Measurements from ENCODE around the gene PVALEF.

Gene PVALEF

GRCh38 chr17:81165246-81166032 lies at the start of gene PVALEF:
Gene PVALEF, plus strand, starts transcription at chr17:81165507. Its CDS starts 15,720 bp downstream, at chr17:81181227.
- Mint-ChIP-seq H3K27me3 (peaks cover 39 to 62% of the 10 kb centered on the region in 2 donors), H3K4me3 (peak within 1 kb of the TSS; percentile 56 to 63)
- no peak for DNase-seq

GRCh38 chr17:81115749-81116464 lies 49.4 kb upstream of the PVALEF start:
- peaks cover 8 to 15% of the 10 kb centered on the region in 2 donors for H3K27me3 Mint-ChIP-seq
- H3K36me3 Mint-ChIP-seq, result no peaks in the 10 kb centered on the region
- no peaks in the 10 kb centered on the region for H3K9me3 Mint-ChIP-seq
- no peak overlapping the region for H3K27ac Mint-ChIP-seq
- H3K4me1 Mint-ChIP-seq, result peaks cover 9 to 12% of the 10 kb centered on the region in 2 donors
- ATAC-seq (replicated peaks) (no peak), DNase-seq (no peak)
- H3K4me3 Mint-ChIP-seq, result no peak overlapping the region

More at GRCh38 chr17:81165246-81166032, at the start of gene PVALEF:
- Mint-ChIP-seq H3K27ac (no peak within 1 kb of the TSS), H3K4me1 (peaks cover under 1 to 8% of the 10 kb centered on the region in 2 donors), H3K9me3 (no peaks in the 10 kb centered on the region), H3K36me3 (no peaks in the 10 kb centered on the region)
- ATAC-seq (replicated peaks), result peak; percentile 22 to 30

DNA sequence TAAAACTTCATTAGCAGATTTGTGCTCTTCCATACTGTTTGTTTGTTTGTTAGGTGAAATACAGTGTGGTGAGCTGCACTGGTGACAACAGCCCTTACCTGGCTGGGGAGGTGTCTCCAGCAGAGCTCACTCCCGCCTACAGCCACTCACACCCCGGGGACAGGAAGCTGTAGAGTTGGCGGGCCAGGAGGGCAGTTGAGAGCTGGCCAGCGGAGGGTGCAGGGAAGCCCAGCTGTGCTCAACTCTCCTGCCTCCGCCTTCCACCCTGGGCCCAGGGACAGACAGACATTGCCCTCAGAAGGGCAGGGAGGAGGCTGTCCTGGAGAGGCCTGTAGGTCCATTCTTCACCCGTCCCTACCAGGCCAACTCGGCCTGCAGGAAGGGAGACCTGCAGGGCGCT lies 48.6 kb upstream of the PVALEF start:
- H3K27ac Mint-ChIP-seq, result no peak overlapping the region
- no peak for ATAC-seq (replicated peaks)

DNA sequence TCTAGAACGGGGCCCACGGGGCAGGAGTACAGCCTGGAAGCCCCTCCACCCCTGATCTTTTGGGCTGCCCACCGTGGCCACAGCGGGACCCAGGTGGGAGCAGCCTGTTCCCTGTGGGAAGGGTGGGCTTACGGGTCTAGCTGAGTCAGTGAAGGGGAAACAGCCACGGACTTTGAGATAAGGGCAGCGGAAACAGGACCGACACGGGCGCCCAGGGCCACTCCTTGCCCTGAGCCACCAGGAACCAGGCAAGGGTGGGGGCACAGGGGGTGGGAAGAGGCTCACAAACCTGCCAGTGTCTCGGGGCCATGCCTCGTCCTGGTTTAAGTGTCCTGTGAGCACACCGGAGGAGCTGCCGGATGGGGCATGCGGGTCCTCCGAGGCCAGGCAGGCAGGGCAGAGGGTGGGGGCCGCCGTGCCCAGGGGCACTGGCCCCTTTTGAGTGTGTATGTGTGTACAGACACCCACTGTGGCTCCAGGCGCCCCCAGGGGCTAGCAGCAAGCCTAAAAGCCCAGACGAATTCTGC lies 47.6 kb upstream of the PVALEF start:
- peaks cover 8 to 15% of the 10 kb centered on the region in 2 donors for H3K27me3 Mint-ChIP-seq
- no peak overlapping the region for H3K27ac Mint-ChIP-seq
- peak overlapping the region in 1 of 2 donors; percentile 48 for H3K4me3 Mint-ChIP-seq
- DNase-seq, result no peak
- no peaks in the 10 kb centered on the region for H3K9me3 Mint-ChIP-seq
- ATAC-seq (replicated peaks), result no peak
- H3K4me1 Mint-ChIP-seq, result peaks cover 9 to 12% of the 10 kb centered on the region in 2 donors
- H3K36me3 Mint-ChIP-seq, result no peaks in the 10 kb centered on the region

More for the DNA sequence above, 48.6 kb upstream of the PVALEF start:
- H3K9me3 Mint-ChIP-seq, result no peaks in the 10 kb centered on the region
- no peak overlapping the region for H3K4me3 Mint-ChIP-seq
- H3K4me1 Mint-ChIP-seq, result peaks cover 9 to 12% of the 10 kb centered on the region in 2 donors
- no peak for DNase-seq
- no peaks in the 10 kb centered on the region for H3K36me3 Mint-ChIP-seq
- H3K27me3 Mint-ChIP-seq, result peaks cover 8 to 15% of the 10 kb centered on the region in 2 donors

DNA sequence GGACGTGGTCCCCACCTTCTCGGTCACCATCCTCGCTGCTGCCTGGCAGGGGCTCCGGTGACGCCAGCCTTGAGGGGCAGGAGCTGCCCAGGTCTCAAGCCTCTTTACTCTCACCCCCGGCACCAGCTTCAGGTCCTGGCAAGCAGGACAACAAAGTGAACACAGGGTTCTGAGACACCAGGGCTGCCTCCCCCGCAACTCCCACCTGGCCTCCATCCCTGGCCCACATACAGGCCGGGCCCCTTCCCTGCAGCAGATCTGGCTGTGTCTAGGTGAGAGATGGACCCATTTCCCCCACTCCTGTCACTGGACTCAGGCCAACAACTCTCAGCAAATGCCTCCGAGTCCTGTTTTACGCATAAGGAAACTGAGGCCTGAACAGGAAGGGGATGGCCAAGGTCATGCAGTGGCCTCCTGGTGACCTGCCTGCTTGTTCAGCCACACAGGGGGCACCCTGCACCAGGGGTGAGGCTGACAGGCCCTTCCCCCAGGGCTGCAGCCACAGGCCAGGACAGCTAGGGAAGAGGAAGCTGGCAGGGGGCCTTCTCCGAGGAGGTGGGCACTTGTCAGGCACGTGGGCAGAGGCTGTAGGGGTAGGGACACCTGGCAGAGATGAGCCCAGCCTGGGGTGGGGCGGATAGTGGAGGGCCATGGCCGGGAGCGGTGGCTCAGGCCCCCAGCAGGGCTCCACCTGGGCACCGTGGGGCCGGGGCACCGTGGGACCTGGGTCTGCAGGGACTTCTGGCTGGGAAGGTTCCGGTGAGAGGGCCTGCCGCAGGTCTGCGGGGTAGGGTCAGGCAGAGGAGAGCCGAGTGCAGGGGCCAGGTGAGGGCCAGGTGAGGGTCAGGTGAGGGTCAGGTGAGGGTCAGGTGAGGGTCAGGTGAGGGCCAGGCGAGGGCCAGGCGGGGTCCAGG lies 46.7 kb upstream of the PVALEF start:
- DNase-seq (no peak), ATAC-seq (replicated peaks) (no peak)
- peaks cover 8 to 15% of the 10 kb centered on the region in 2 donors for H3K27me3 Mint-ChIP-seq
- no peaks in the 10 kb centered on the region for H3K36me3 Mint-ChIP-seq
- H3K27ac Mint-ChIP-seq, result peak overlapping the region; percentile 56
- H3K4me3 Mint-ChIP-seq, result peak overlapping the region; percentile 74 to 79
- H3K4me1 Mint-ChIP-seq, result peaks cover 9 to 12% of the 10 kb centered on the region in 2 donors
- H3K9me3 Mint-ChIP-seq, result no peaks in the 10 kb centered on the region

- H3K4me1 Mint-ChIP-seq, result peaks cover 9 to 12% of the 10 kb centered on the region in 2 donors
- ATAC-seq (replicated peaks), result peak; percentile 78 to 82
- peaks cover 8 to 15% of the 10 kb centered on the region in 2 donors for H3K27me3 Mint-ChIP-seq
- H3K9me3 Mint-ChIP-seq, result no peaks in the 10 kb centered on the region
- H3K27ac Mint-ChIP-seq, result peak overlapping the region; percentile 88
- peak overlapping the region; percentile 79 to 85 for H3K4me3 Mint-ChIP-seq
- H3K36me3 Mint-ChIP-seq, result no peaks in the 10 kb centered on the region
- DNase-seq, result peak; percentile 81
Observed at GRCh38 chr17:81119223-81120148, 45.8 kb upstream of the PVALEF start.

GRCh38 chr17:81120149-81120484 lies 45.2 kb upstream of the PVALEF start:
- Mint-ChIP-seq H3K4me1 (peaks cover 9 to 12% of the 10 kb centered on the region in 2 donors), H3K9me3 (no peaks in the 10 kb centered on the region), H3K27ac (no peak overlapping the region), H3K27me3 (peaks cover 8 to 10% of the 10 kb centered on the region in 2 donors), H3K4me3 (no peak overlapping the region), H3K36me3 (no peaks in the 10 kb centered on the region)
- no peak for DNase-seq
- ATAC-seq (replicated peaks), result no peak

GRCh38 chr17:81120695-81121621 lies 44.3 kb upstream of the PVALEF start:
- DNase-seq (no peak), ATAC-seq (replicated peaks) (no peak)
- Mint-ChIP-seq H3K9me3 (no peaks in the 10 kb centered on the region), H3K27me3 (peaks cover 8 to 9% of the 10 kb centered on the region in 2 donors), H3K4me1 (peaks cover 9 to 12% of the 10 kb centered on the region in 2 donors), H3K27ac (peak overlapping the region; percentile 9), H3K36me3 (no peaks in the 10 kb centered on the region), H3K4me3 (no peak overlapping the region)

DNA sequence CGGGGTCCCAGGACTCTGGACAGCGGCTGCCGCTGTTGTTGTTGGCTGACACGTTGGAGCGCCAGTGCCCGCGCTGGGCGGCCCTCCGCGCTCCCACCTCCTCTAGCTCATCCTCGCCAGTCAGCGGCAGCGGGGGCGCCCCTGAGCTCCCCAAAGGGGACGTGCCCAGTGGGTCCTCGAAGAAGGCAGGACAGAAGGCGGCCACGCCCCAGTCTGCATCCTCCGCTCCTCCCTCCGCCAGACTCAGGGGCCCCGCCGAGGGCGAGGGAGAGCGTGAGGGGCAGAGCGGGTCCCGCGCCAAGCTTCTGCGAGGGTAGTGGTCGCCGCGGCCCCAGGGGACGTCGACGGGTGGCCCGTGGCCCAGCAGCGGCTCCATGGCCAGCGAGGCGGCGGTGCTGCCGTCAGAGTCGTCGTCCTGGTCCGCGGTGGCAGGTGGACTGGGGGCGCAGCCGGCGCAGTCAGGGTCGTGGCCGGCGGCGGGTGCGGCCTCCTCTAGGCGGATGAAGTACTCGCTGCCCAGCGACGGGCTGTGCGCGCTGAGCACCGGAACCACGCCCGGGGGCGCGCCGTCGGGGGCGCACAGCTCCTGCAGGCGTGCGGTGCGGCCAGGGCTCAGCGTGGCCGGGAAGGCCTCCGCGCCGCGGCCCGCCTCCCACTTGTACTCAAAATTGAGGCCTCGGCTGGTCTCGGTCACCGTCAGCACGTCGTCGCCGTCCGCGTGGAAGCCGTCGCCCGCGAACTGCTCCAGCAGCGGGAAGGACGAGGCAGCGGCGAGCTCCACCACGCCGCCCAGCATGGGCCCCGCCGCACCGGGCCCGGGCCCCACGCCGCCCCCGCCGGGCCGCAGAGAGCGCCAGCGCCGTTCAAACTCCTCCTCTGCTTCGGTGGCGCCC lies 43.2 kb upstream of the PVALEF start:
- Mint-ChIP-seq H3K27ac (no peak overlapping the region), H3K9me3 (no peaks in the 10 kb centered on the region), H3K4me1 (peaks cover 9 to 12% of the 10 kb centered on the region in 2 donors), H3K4me3 (no peak overlapping the region), H3K27me3 (peaks cover 8 to 9% of the 10 kb centered on the region in 2 donors), H3K36me3 (no peaks in the 10 kb centered on the region)
- DNase-seq, result no peak
- no peak for ATAC-seq (replicated peaks)

GRCh38 chr17:81123052-81124048 lies 42.0 kb upstream of the PVALEF start:
- Mint-ChIP-seq H3K9me3 (no peaks in the 10 kb centered on the region), H3K4me1 (peaks cover 8 to 12% of the 10 kb centered on the region in 2 donors), H3K27me3 (peaks cover 5 to 6% of the 10 kb centered on the region in 2 donors), H3K4me3 (no peak overlapping the region), H3K36me3 (no peaks in the 10 kb centered on the region), H3K27ac (no peak overlapping the region)
- DNase-seq, result no peak
- ATAC-seq (replicated peaks), result no peak

- Mint-ChIP-seq H3K27me3 (no peaks in the 10 kb centered on the region), H3K4me3 (no peak overlapping the region), H3K9me3 (no peaks in the 10 kb centered on the region), H3K36me3 (no peaks in the 10 kb centered on the region), H3K4me1 (peaks cover 3 to 5% of the 10 kb centered on the region in 2 donors), H3K27ac (no peak overlapping the region)
- ATAC-seq (replicated peaks) (no peak), DNase-seq (no peak)
Observed at GRCh38 chr17:81124377-81124776, 40.9 kb upstream of the PVALEF start.
